Uterus (tissue), 4 donors: ENCODE measurements around the gene SLC24A5. TPM values are rescaled to one million over a fixed set of nuclear protein-coding genes. Genes with fewer than 3 reads are reported as not detected.

Experiments
- DNase-seq, 2 donors: peaks; one replicate each; pipeline ENCODE4 v3.0.0-alpha.2; 2019 to 2020
- H3K27ac ChIP-seq, 2 donors: fragments of 200-600 bp; sonication (generic); 1 replicate in 1 of 2; 2 replicates in 1 of 2; pipeline ENCODE4 v1.5.1; 2016 to 2018
- H3K27me3 ChIP-seq, 2 donors: fragments of 200-600 bp; sonication (generic); one replicate each; pipeline ENCODE4 v1.5.1; 2018 to 2019; ENCODE audit warnings: control low read depth in 1 of 2
- H3K36me3 ChIP-seq, 2 donors: fragments of 200-600 bp; sonication (generic); one replicate each; pipeline ENCODE4 v1.5.1; 2019; ENCODE audit warnings: control low read depth in 1 of 2
- H3K4me1 ChIP-seq, 2 donors: fragments of 200-600 bp; sonication (generic); one replicate each; pipeline ENCODE4 v1.5.1; 2018 to 2019; ENCODE audit warnings: control low read depth in 1 of 2
- H3K4me3 ChIP-seq, 2 donors: fragments of 200-600 bp; sonication (generic); 1 replicate in 1 of 2; 2 replicates in 1 of 2; pipeline ENCODE4 v1.5.1; 2018 to 2019; ENCODE audit warnings: mild to moderate bottlenecking in 1 of 2
- H3K9me3 ChIP-seq, 2 donors: fragments of 200-600 bp; sonication (generic); one replicate each; pipeline ENCODE4 v1.5.1; 2019; ENCODE audit warnings: control low read depth in 1 of 2
- CTCF ChIP-seq, 4 experiments: fragments of 200-600 bp in 2 of 4; fragments of 450-650 bp in 2 of 4; sonication (generic) in 2 of 4; IDR thresholded peaks; one replicate each; pipeline ENCODE4 v1.5.1; 2016 to 2019; ENCODE audit warnings: antibody characterized with exemption in 4 of 4, mild to moderate bottlenecking in 2 of 4, moderate library complexity in 1 of 4
- POLR2A ChIP-seq, 2 donors: fragments of 450-650 bp; IDR thresholded peaks; one replicate each; pipeline ENCODE4 v1.6.1; 2016; ENCODE audit warnings: antibody characterized with exemption in 2 of 2, mild to moderate bottlenecking in 1 of 2, moderate library complexity in 1 of 2
- intact Hi-C: fragments of 100-400 bp; cut with DNase I; formaldehyde crosslinking; loops from one replicate; pipeline ENCODE4 v1.15.1; 2023; ENCODE audit warnings: low total_unique reads
- total RNA-seq, 4 donors: library from RNA; depleted of rRNA in 3 of 4; stranded (reverse); fragments of >200 nt in 3 of 4; gene quantifications; one replicate each; pipeline versions ENCODE4 v1.1.0 to v1.2.4, GENCODE V29; 2014 to 2023
- donor health status: DM: yes; HTN: yes; CAD: no.

Gene SLC24A5
- total RNA-seq, 4 donors from 2014 or later, result 0.29 TPM; not detected in 3

- no peak for DNase-seq
- Histone ChIP-seq H3K9me3 (no peaks in the 10 kb centered on the region), H3K4me1 (no peaks in the 10 kb centered on the region), H3K27me3 (no peaks in the 10 kb centered on the region), H3K27ac (no peak overlapping the region), H3K4me3 (no peak overlapping the region), H3K36me3 (no peaks in the 10 kb centered on the region)
- intact Hi-C loops, result no loop called here
- TF ChIP-seq CTCF (IDR thresholded peaks at IDR 0.05) (no peak), POLR2A (IDR thresholded peaks at IDR 0.05) (no peak)
These were observed 35.8 kb upstream of the SLC24A5 start for GRCh38 chr15:48084759-48085590.

DNA sequence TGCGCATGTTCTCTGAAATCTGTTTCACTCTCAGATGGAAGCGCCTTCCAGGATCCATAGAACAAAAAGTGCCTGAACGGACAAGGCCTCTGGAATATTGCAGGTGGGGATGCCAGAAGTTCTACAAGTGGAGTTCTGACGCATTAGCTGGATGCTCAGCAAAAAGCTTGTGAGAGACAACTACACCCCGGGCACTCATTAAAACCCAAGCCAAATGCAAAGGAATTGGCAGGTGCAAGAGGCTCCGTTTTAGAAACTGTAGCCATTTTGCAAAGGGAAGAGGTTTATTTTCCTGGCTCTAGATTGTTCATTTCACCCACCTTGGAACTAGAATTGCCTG is 35.2 kb upstream of the SLC24A5 start:
- H3K27me3 ChIP-seq, result no peaks in the 10 kb centered on the region
- no peaks in the 10 kb centered on the region for H3K4me1 ChIP-seq
- no peak overlapping the region for H3K27ac ChIP-seq
- no peak overlapping the region for H3K4me3 ChIP-seq
- no peaks in the 10 kb centered on the region for H3K9me3 ChIP-seq
- H3K36me3 ChIP-seq, result no peaks in the 10 kb centered on the region
- no peak for TF ChIP-seq POLR2A (IDR thresholded peaks at IDR 0.05)
- intact Hi-C loops, result no loop called here
- no peak for DNase-seq

DNA sequence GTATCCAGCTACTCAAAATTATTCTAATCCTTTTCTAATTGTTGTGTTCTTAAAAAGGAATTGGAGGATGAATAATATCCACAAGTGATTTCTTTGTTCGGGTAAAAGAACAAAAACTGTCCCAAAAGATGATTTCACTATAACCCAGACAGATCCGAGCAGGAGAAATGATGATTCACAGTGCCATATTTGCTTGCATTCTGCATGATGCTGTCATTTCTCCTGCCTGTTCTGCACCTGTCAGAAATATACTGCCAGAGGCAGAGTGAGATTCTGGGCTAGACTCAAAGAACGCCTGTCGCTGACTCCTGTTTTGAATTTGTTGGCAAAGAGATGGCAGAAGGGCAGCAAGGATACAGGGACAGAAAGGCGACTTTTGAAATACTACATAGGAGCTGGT is 34.7 kb upstream of the SLC24A5 start:
- Histone ChIP-seq H3K36me3 (no peaks in the 10 kb centered on the region), H3K27me3 (no peaks in the 10 kb centered on the region), H3K4me3 (no peak overlapping the region), H3K27ac (no peak overlapping the region), H3K9me3 (no peaks in the 10 kb centered on the region), H3K4me1 (no peaks in the 10 kb centered on the region)
- TF ChIP-seq CTCF (IDR thresholded peaks at IDR 0.05), result no peak
- TF ChIP-seq POLR2A (IDR thresholded peaks at IDR 0.05), result no peak
- intact Hi-C loops, result no loop called here
- DNase-seq, result no peak

DNA sequence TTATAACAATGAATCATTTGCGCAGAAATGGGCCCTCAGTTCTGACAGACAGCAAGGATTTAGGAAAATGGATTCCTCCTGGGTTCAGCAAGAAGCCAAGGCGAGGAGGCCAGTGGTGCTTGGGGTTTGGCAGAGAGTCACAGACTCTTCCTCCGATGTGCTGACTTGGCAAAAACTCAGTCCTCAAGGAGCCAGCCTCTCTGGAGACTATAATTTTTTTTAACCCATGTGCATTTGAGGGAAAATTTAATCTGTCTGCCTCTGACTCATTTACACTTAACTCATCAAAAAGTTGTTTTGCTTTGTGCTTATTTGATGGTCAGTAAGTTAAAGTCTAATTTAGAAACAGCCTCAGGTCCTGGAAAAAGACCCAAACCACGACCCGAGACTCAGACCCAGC is 34.2 kb upstream of the SLC24A5 start:
- H3K9me3 ChIP-seq, result no peaks in the 10 kb centered on the region
- TF ChIP-seq POLR2A (IDR thresholded peaks at IDR 0.05) (no peak), CTCF (IDR thresholded peaks at IDR 0.05) (no peak)
- H3K4me1 ChIP-seq, result no peaks in the 10 kb centered on the region
- no peak overlapping the region for H3K4me3 ChIP-seq
- no peak for DNase-seq
- no peaks in the 10 kb centered on the region for H3K27me3 ChIP-seq
- no peak overlapping the region for H3K27ac ChIP-seq
- H3K36me3 ChIP-seq, result no peaks in the 10 kb centered on the region
- intact Hi-C loops, result no loop called here

DNA sequence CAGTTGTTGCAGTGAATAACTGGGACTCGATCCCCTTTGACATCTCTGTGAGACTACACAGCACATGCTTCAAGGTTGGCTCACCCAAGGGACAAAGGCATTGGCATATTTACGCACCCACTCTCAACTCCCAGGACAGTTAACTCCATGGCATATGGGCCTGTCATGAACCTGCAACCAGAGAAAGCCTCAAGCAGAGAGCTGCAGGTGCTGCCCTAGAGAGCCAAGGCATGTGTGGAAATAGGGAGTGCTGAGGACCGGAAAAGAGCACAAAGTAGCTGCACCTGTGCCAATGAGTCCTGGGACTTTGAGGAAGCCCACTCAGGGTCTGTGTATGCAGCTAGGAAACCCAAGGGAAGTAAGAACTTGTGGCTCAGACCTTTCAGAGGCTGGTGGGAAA is 32.9 kb upstream of the SLC24A5 start:
- intact Hi-C loops, result no loop called here
- Histone ChIP-seq H3K4me1 (no peaks in the 10 kb centered on the region), H3K27ac (no peak overlapping the region), H3K4me3 (no peak overlapping the region), H3K9me3 (no peaks in the 10 kb centered on the region), H3K36me3 (no peaks in the 10 kb centered on the region), H3K27me3 (no peaks in the 10 kb centered on the region)
- no peak for TF ChIP-seq POLR2A (IDR thresholded peaks at IDR 0.05)
- TF ChIP-seq CTCF (IDR thresholded peaks at IDR 0.05), result no peak
- no peak for DNase-seq
